AG09319 (cell line): ENCODE results near the gene SEMA3C.

ENCODE experiments used
- DNase-seq: peaks from one replicate; pipeline ENCODE4 v3.0.0-alpha.2; 2010; ENCODE audit warnings: low read depth; ENCODE audit errors: extremely low read depth
- TF ChIP-seq, protein P1 (sequence below): IDR thresholded peaks from 2 replicates; pipeline ENCODE4 v1.5.1; 2011; ENCODE audit warnings: low read depth, mild to moderate bottlenecking, inconsistent platforms, low read length, moderate library complexity

The SEMA3C gene

DNA sequence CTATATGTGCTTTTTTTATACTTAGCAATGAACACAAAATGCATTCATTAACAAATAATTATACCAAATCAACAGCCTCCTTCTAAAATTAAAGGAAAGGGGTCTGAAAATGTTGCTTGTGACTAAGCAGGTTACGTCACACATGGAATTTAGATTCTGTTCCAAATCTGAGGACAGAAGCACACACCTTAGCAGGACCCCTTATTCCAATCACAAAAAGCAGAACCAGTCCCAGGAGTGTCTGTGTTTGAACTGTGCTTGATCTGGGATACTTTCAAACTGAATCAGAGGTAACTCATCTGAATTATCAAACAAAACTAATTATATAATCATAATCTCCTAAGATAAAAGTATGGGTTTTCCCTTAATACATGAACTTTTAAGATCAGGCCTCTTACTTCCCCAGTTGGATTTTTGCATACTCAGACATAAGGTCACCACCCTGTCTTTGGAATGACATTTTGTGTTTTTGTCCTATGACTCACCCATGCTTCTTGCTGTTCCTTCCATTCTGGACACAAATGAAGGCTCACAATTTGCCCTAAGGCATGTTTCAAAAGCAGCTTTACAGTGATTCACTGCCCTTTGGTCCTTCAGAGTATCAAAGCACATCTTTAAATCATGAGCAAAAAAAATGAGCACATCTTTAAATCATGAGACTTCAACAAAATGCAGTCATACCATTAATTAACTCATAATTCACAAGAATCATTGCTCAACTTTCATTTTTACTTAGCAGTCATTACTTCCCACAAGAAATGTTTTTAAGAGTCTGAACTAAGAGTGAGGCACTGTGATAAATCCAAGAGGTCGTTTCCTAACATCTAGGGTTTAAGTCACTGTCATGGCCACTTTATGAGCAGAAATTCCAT is 35.5 kb downstream of the SEMA3C start:
- TF ChIP-seq, protein P1, sequence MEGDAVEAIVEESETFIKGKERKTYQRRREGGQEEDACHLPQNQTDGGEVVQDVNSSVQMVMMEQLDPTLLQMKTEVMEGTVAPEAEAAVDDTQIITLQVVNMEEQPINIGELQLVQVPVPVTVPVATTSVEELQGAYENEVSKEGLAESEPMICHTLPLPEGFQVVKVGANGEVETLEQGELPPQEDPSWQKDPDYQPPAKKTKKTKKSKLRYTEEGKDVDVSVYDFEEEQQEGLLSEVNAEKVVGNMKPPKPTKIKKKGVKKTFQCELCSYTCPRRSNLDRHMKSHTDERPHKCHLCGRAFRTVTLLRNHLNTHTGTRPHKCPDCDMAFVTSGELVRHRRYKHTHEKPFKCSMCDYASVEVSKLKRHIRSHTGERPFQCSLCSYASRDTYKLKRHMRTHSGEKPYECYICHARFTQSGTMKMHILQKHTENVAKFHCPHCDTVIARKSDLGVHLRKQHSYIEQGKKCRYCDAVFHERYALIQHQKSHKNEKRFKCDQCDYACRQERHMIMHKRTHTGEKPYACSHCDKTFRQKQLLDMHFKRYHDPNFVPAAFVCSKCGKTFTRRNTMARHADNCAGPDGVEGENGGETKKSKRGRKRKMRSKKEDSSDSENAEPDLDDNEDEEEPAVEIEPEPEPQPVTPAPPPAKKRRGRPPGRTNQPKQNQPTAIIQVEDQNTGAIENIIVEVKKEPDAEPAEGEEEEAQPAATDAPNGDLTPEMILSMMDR: no peak
- peak; percentile 95 for DNase-seq

GRCh38 chr7:80882213-80882801 is 36.5 kb downstream of the SEMA3C start:
- no peak for DNase-seq
- TF ChIP-seq, protein P1: no peak

DNA sequence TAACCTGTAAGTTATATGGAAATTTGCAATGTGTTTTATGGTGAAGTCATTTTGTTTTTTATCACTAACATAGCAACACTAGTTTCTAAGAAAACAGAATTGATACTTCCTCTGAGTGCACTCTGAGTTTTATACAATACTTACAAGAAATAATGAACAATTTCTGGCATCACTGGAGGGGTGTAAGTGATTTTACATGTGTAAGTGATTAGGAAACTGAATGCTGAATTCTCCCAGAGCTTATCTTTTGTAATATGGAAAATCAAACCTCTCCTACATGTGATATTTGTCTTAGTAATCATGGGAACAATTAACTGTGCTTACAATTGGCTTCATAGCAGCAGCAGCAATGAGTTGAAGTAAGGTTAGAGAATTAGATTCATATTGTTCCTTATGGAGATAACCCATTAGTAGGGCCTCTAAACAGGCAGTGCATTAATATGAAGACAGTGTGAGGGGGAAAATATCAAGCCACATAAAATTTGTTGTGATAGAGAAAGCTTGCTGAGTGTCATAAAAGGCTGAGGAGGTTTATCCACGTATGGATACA is 37.4 kb downstream of the SEMA3C start:
- TF ChIP-seq, protein P1: no peak
- DNase-seq: no peak

- no peak for DNase-seq
- TF ChIP-seq, protein P1: no peak
These were observed 39.0 kb downstream of the SEMA3C start for GRCh38 chr7:80879849-80880248.

GRCh38 chr7:80876894-80877414 is 41.9 kb downstream of the SEMA3C start:
- TF ChIP-seq, protein P1: no peak
- DNase-seq: no peak

DNA sequence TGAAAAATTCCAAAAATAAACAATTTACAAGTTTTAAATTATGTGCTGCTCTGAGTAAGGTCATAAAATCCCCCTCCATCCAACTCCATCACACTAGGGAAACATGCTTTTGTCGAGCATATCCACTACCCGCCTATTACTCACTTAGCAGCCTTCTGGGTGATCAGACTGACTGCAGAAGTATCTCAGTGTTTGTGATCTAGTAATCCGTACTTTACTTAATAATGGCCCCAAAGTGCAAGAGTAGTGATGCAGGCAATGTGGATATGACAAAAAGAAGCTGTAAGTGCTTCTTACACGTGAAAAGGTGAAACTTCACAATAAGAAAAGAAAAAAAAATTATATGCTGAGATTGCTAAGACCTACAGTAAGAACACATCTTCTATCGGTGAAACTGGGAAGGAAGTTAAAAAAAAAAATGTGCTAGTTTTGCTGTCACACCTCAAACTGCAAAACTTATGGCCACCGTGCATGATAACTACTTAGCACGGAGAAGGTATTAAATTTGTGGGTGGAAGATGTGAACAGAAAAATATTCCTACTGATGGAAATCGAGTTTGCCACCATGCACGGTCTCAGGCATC is 43.2 kb downstream of the SEMA3C start:
- no peak for DNase-seq
- TF ChIP-seq, protein P1: no peak
